H9 (cell line): ENCODE results near the gene NDP. TPM values are rescaled to one million over a fixed set of nuclear protein-coding genes. Genes with fewer than 3 reads are reported as not detected.

Source experiments
- DNase-seq: peaks from one replicate; pipeline ENCODE4 v3.0.0-alpha.2; 2017
- H2AFZ ChIP-seq: one replicate; pipeline ENCODE4 v1.6.1; 2013; ENCODE audit warnings: mild to moderate bottlenecking, low read length, control low read depth, moderate library complexity
- H2AK5ac ChIP-seq: 2 replicates; pipeline ENCODE4 v1.6.1; 2013; ENCODE audit warnings: low read length, control low read depth, mixed read lengths; ENCODE audit not compliant: insufficient read length
- H2BK120ac ChIP-seq: one replicate; pipeline ENCODE4 v1.6.1; 2013; ENCODE audit warnings: low read depth, mild to moderate bottlenecking, low read length, control low read depth, inconsistent platforms; ENCODE audit not compliant: poor library complexity, severe bottlenecking
- H2BK12ac ChIP-seq: 2 replicates; pipeline ENCODE4 v1.6.1; 2013; ENCODE audit warnings: low read length, control low read depth, mixed read lengths, low read depth; ENCODE audit not compliant: insufficient read length
- H2BK15ac ChIP-seq: 2 replicates; pipeline ENCODE4 v1.6.1; 2013; ENCODE audit warnings: low read depth, low read length, control low read depth
- H2BK20ac ChIP-seq: one replicate; pipeline ENCODE4 v1.6.1; 2013; ENCODE audit warnings: low read depth, mild to moderate bottlenecking, low read length, control low read depth, inconsistent platforms; ENCODE audit not compliant: poor library complexity, severe bottlenecking
- H2BK5ac ChIP-seq: 2 replicates; pipeline ENCODE4 v1.6.1; 2013; ENCODE audit warnings: low read length, control low read depth, mixed read lengths; ENCODE audit not compliant: insufficient read length
- H3K14ac ChIP-seq: 2 replicates; pipeline ENCODE4 v1.6.1; 2013; ENCODE audit warnings: low read length, control low read depth; ENCODE audit not compliant: insufficient read depth
- H3K18ac ChIP-seq: 2 replicates; pipeline ENCODE4 v1.6.1; 2013; ENCODE audit warnings: low read depth, mild to moderate bottlenecking, mixed read lengths, low read length, control low read depth; ENCODE audit not compliant: insufficient read length
- H3K23ac ChIP-seq: 2 replicates; pipeline ENCODE4 v1.6.1; 2013; ENCODE audit warnings: low read length, control low read depth, mixed read lengths, low read depth; ENCODE audit not compliant: insufficient read length
- H3K23me2 ChIP-seq: 2 replicates; pipeline ENCODE4 v1.6.1; 2013; ENCODE audit warnings: low read depth, mild to moderate bottlenecking, mixed read lengths, low read length, control low read depth; ENCODE audit not compliant: insufficient read length, poor library complexity, severe bottlenecking
- H3K27ac ChIP-seq: 2 replicates; pipeline ENCODE4 v1.5.1; 2013; ENCODE audit warnings: low read length, control low read depth, mixed read lengths, low read depth; ENCODE audit not compliant: insufficient read length
- H3K27me3 ChIP-seq: 2 replicates; pipeline ENCODE4 v1.6.1; 2013; ENCODE audit warnings: low read length, control low read depth, inconsistent platforms; ENCODE audit not compliant: insufficient read depth
- H3K4ac ChIP-seq: 2 replicates; pipeline ENCODE4 v1.6.1; 2013; ENCODE audit warnings: low read depth, mild to moderate bottlenecking, control low read depth, inconsistent platforms, low read length, moderate library complexity
- H3K4me1 ChIP-seq: 2 replicates; pipeline ENCODE4 v1.6.1; 2013; ENCODE audit warnings: low read length, control low read depth, inconsistent platforms; ENCODE audit not compliant: insufficient read depth
- H3K4me2 ChIP-seq: 2 replicates; pipeline ENCODE4 v1.6.1; 2013; ENCODE audit warnings: low read length, control low read depth, mixed read lengths; ENCODE audit not compliant: insufficient read length, insufficient read depth
- H3K56ac ChIP-seq: 2 replicates; pipeline ENCODE4 v1.6.1; 2013; ENCODE audit warnings: low read depth, mild to moderate bottlenecking, mixed read lengths, low read length, control low read depth; ENCODE audit not compliant: insufficient read length
- H3K79me1 ChIP-seq: 2 replicates; pipeline ENCODE4 v1.6.1; 2013; ENCODE audit warnings: low read depth, mild to moderate bottlenecking, moderate library complexity, low read length, control low read depth, inconsistent platforms; ENCODE audit not compliant: insufficient read depth, poor library complexity, severe bottlenecking
- H3K79me2 ChIP-seq: 2 replicates; pipeline ENCODE4 v1.6.1; 2013; ENCODE audit warnings: low read length, control low read depth, inconsistent platforms; ENCODE audit not compliant: insufficient read depth
- H3K9ac ChIP-seq: 2 replicates; pipeline ENCODE4 v1.6.1; 2013; ENCODE audit warnings: low read length, control low read depth, mixed read lengths; ENCODE audit not compliant: insufficient read length; ENCODE audit errors: extremely low read depth
- H3K9me3 ChIP-seq: one replicate; pipeline ENCODE4 v1.6.1; 2013; ENCODE audit warnings: low read depth, low read length, inconsistent platforms; ENCODE audit not compliant: control insufficient read depth
- H3T11ph ChIP-seq: one replicate; pipeline ENCODE4 v1.6.1; 2013; ENCODE audit warnings: mild to moderate bottlenecking, low read length, control low read depth, inconsistent platforms
- H4K20me1 ChIP-seq: one replicate; pipeline ENCODE4 v1.6.1; 2013; ENCODE audit not compliant: control insufficient read depth, insufficient read length, insufficient read depth
- H4K5ac ChIP-seq: 2 replicates; pipeline ENCODE4 v1.6.1; 2013; ENCODE audit warnings: low read depth, mild to moderate bottlenecking, mixed read lengths, low read length, control low read depth; ENCODE audit not compliant: insufficient read length
- H4K8ac ChIP-seq: replicated peaks from 2 replicates; pipeline ENCODE4 v1.6.1; 2013; ENCODE audit warnings: low read length, control low read depth, mixed read lengths, low read depth; ENCODE audit not compliant: insufficient read length
- H4K91ac ChIP-seq: 2 replicates; pipeline ENCODE4 v1.6.1; 2013; ENCODE audit warnings: low read depth, mild to moderate bottlenecking, moderate library complexity, mixed read lengths, low read length, control low read depth; ENCODE audit not compliant: insufficient read length
- H3K27ac Mint-ChIP-seq, 3 experiments: 2 replicates in 2 of 3; 3 replicates in 1 of 3; pipeline ENCODE4 v1.8.0; 2020 to 2021; ENCODE audit warnings: mixed read lengths in 3 of 3, mild to moderate bottlenecking in 1 of 3, moderate library complexity in 1 of 3
- H3K27me3 Mint-ChIP-seq: 2 replicates; pipeline ENCODE4 v1.8.0; 2021; ENCODE audit warnings: low read depth, mild to moderate bottlenecking, moderate library complexity, mixed read lengths
- H3K36me3 Mint-ChIP-seq, 3 experiments: 2 replicates in 2 of 3; 3 replicates in 1 of 3; pipeline ENCODE4 v1.8.0; 2020 to 2021; ENCODE audit warnings: low read depth in 3 of 3, mixed read lengths in 3 of 3; ENCODE audit not compliant: insufficient read depth in 1 of 3
- H3K4me1 Mint-ChIP-seq, 2 experiments: 2 replicates each; pipeline ENCODE4 v1.8.0; 2020; ENCODE audit warnings: mixed read lengths in 2 of 2
- H3K4me3 Mint-ChIP-seq, 2 experiments: 2 replicates in 1 of 2; 3 replicates in 1 of 2; pipeline ENCODE4 v1.8.0; 2020 to 2021; ENCODE audit warnings: mild to moderate bottlenecking in 2 of 2, mixed read lengths in 2 of 2, moderate library complexity in 1 of 2
- H3K9me3 Mint-ChIP-seq, 2 experiments: 2 replicates in 1 of 2; 3 replicates in 1 of 2; pipeline ENCODE4 v1.8.0; 2020; ENCODE audit warnings: mild to moderate bottlenecking in 2 of 2, mixed read lengths in 2 of 2, moderate library complexity in 1 of 2
- WGBS: extraction: QIAGEN DNeasy Blood & Tissue Kit; methylation state at CpG from one replicate; pipeline ENCODE4 v1.1.7; 2013; ENCODE audit warnings: missing lambda C conversion rate, low lambda C conversion rate, mixed read lengths; ENCODE audit not compliant: insufficient read length; ENCODE audit errors: extremely low coverage; 5-methylcytosine and 5-hydroxymethylcytosine counted together
- total RNA-seq: library from RNA; stranded (reverse); gene quantifications from 2 replicates; pipeline ENCODE4 v1.2.1, GENCODE V29; 2021
- TF ChIP-seq, protein P1 (sequence below): fragments of 200-600 bp; sonication (generic); conservative IDR thresholded peaks from 3 replicates; pipeline ENCODE4 v1.8.0; 2021; ENCODE audit warnings: antibody characterized with exemption, mild to moderate bottlenecking

NDP gene
- total RNA-seq, 1 experiment from 2014 or later, result not detected

DNA sequence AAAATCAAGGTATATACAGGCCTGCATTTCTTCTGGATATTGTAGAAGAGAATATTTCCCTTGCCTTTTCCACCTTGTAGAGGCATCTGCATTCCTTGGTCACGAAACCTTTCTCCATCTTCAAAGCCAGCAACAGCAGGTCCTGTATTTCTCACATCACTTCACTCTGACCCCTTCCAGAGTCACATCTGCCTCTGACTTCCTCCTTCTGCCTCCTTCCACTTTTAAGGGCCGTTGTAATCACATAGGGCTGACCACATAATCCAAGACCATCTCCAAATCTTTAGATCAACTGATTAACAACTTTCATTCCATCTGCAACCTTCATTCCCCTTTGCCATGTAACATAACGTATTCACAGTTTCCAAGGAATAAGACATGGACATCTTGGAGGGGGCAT, 38.3 kb upstream of the NDP start:
- no peaks in the 10 kb centered on the region for H4K20me1 ChIP-seq
- no peak overlapping the region for H3K56ac ChIP-seq
- Mint-ChIP-seq H3K9me3 (peaks cover 61 to 67% of the 10 kb centered on the region in 2 experiments), H3K36me3 (no peaks in the 10 kb centered on the region), H3K4me1 (no peaks in the 10 kb centered on the region), H3K27ac (no peak overlapping the region), H3K27me3 (no peaks in the 10 kb centered on the region), H3K4me3 (no peak overlapping the region)
- no peak overlapping the region for H3K9ac ChIP-seq
- no peak overlapping the region for H2AFZ ChIP-seq
- no peak overlapping the region for H3K4ac ChIP-seq
- H3K4me2 ChIP-seq, result no peak overlapping the region
- no peaks in the 10 kb centered on the region for H3K27me3 ChIP-seq
- H2BK12ac ChIP-seq, result no peak overlapping the region
- no peak overlapping the region for H2BK5ac ChIP-seq
- no peak overlapping the region for H4K8ac ChIP-seq
- no peak overlapping the region for H2BK120ac ChIP-seq
- no peak overlapping the region for H3K27ac ChIP-seq
- TF ChIP-seq, protein P1, sequence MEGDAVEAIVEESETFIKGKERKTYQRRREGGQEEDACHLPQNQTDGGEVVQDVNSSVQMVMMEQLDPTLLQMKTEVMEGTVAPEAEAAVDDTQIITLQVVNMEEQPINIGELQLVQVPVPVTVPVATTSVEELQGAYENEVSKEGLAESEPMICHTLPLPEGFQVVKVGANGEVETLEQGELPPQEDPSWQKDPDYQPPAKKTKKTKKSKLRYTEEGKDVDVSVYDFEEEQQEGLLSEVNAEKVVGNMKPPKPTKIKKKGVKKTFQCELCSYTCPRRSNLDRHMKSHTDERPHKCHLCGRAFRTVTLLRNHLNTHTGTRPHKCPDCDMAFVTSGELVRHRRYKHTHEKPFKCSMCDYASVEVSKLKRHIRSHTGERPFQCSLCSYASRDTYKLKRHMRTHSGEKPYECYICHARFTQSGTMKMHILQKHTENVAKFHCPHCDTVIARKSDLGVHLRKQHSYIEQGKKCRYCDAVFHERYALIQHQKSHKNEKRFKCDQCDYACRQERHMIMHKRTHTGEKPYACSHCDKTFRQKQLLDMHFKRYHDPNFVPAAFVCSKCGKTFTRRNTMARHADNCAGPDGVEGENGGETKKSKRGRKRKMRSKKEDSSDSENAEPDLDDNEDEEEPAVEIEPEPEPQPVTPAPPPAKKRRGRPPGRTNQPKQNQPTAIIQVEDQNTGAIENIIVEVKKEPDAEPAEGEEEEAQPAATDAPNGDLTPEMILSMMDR, result no peak
- no peak overlapping the region for H2BK20ac ChIP-seq
- no peaks in the 10 kb centered on the region for H3K79me2 ChIP-seq
- no peaks in the 10 kb centered on the region for H3K23me2 ChIP-seq
- no peak for DNase-seq
- no peaks in the 10 kb centered on the region for H3K4me1 ChIP-seq
- no peak overlapping the region for H3K14ac ChIP-seq
- no peak overlapping the region for H4K91ac ChIP-seq
- H2AK5ac ChIP-seq, result no peak overlapping the region
- no peak overlapping the region for H3T11ph ChIP-seq
- no peak overlapping the region for H4K5ac ChIP-seq
- no peaks in the 10 kb centered on the region for H3K79me1 ChIP-seq
- no CpG with 5 or more reads among the region's 3 CpGs for WGBS
- H3K23ac ChIP-seq, result no peak overlapping the region
- H3K18ac ChIP-seq, result no peak overlapping the region
- H2BK15ac ChIP-seq, result no peak overlapping the region
- H3K9me3 ChIP-seq, result peaks cover 37% of the 10 kb centered on the region
